H9 (cell line): ENCODE measurements around the gene P4HB. TPM values are rescaled to one million over a fixed set of nuclear protein-coding genes. Genes with fewer than 3 reads are reported as not detected.

Experiments
- DNase-seq: peaks from one replicate; pipeline ENCODE4 v3.0.0-alpha.2; 2017
- H2AFZ ChIP-seq: one replicate; pipeline ENCODE4 v1.6.1; 2013; ENCODE audit warnings: mild to moderate bottlenecking, low read length, control low read depth, moderate library complexity
- H2AK5ac ChIP-seq: 2 replicates; pipeline ENCODE4 v1.6.1; 2013; ENCODE audit warnings: low read length, control low read depth, mixed read lengths; ENCODE audit not compliant: insufficient read length
- H2BK120ac ChIP-seq: one replicate; pipeline ENCODE4 v1.6.1; 2013; ENCODE audit warnings: low read depth, mild to moderate bottlenecking, low read length, control low read depth, inconsistent platforms; ENCODE audit not compliant: poor library complexity, severe bottlenecking
- H2BK12ac ChIP-seq: 2 replicates; pipeline ENCODE4 v1.6.1; 2013; ENCODE audit warnings: low read length, control low read depth, mixed read lengths, low read depth; ENCODE audit not compliant: insufficient read length
- H2BK15ac ChIP-seq: 2 replicates; pipeline ENCODE4 v1.6.1; 2013; ENCODE audit warnings: low read depth, low read length, control low read depth
- H2BK20ac ChIP-seq: one replicate; pipeline ENCODE4 v1.6.1; 2013; ENCODE audit warnings: low read depth, mild to moderate bottlenecking, low read length, control low read depth, inconsistent platforms; ENCODE audit not compliant: poor library complexity, severe bottlenecking
- H2BK5ac ChIP-seq: 2 replicates; pipeline ENCODE4 v1.6.1; 2013; ENCODE audit warnings: low read length, control low read depth, mixed read lengths; ENCODE audit not compliant: insufficient read length
- H3K14ac ChIP-seq: 2 replicates; pipeline ENCODE4 v1.6.1; 2013; ENCODE audit warnings: low read length, control low read depth; ENCODE audit not compliant: insufficient read depth
- H3K18ac ChIP-seq: 2 replicates; pipeline ENCODE4 v1.6.1; 2013; ENCODE audit warnings: low read depth, mild to moderate bottlenecking, mixed read lengths, low read length, control low read depth; ENCODE audit not compliant: insufficient read length
- H3K23ac ChIP-seq: 2 replicates; pipeline ENCODE4 v1.6.1; 2013; ENCODE audit warnings: low read length, control low read depth, mixed read lengths, low read depth; ENCODE audit not compliant: insufficient read length
- H3K23me2 ChIP-seq: 2 replicates; pipeline ENCODE4 v1.6.1; 2013; ENCODE audit warnings: low read depth, mild to moderate bottlenecking, mixed read lengths, low read length, control low read depth; ENCODE audit not compliant: insufficient read length, poor library complexity, severe bottlenecking
- H3K27ac ChIP-seq: 2 replicates; pipeline ENCODE4 v1.5.1; 2013; ENCODE audit warnings: low read length, control low read depth, mixed read lengths, low read depth; ENCODE audit not compliant: insufficient read length
- H3K27me3 ChIP-seq: 2 replicates; pipeline ENCODE4 v1.6.1; 2013; ENCODE audit warnings: low read length, control low read depth, inconsistent platforms; ENCODE audit not compliant: insufficient read depth
- H3K4ac ChIP-seq: 2 replicates; pipeline ENCODE4 v1.6.1; 2013; ENCODE audit warnings: low read depth, mild to moderate bottlenecking, control low read depth, inconsistent platforms, low read length, moderate library complexity
- H3K4me1 ChIP-seq: 2 replicates; pipeline ENCODE4 v1.6.1; 2013; ENCODE audit warnings: low read length, control low read depth, inconsistent platforms; ENCODE audit not compliant: insufficient read depth
- H3K4me2 ChIP-seq: 2 replicates; pipeline ENCODE4 v1.6.1; 2013; ENCODE audit warnings: low read length, control low read depth, mixed read lengths; ENCODE audit not compliant: insufficient read length, insufficient read depth
- H3K56ac ChIP-seq: 2 replicates; pipeline ENCODE4 v1.6.1; 2013; ENCODE audit warnings: low read depth, mild to moderate bottlenecking, mixed read lengths, low read length, control low read depth; ENCODE audit not compliant: insufficient read length
- H3K79me1 ChIP-seq: 2 replicates; pipeline ENCODE4 v1.6.1; 2013; ENCODE audit warnings: low read depth, mild to moderate bottlenecking, moderate library complexity, low read length, control low read depth, inconsistent platforms; ENCODE audit not compliant: insufficient read depth, poor library complexity, severe bottlenecking
- H3K79me2 ChIP-seq: 2 replicates; pipeline ENCODE4 v1.6.1; 2013; ENCODE audit warnings: low read length, control low read depth, inconsistent platforms; ENCODE audit not compliant: insufficient read depth
- H3K9ac ChIP-seq: 2 replicates; pipeline ENCODE4 v1.6.1; 2013; ENCODE audit warnings: low read length, control low read depth, mixed read lengths; ENCODE audit not compliant: insufficient read length; ENCODE audit errors: extremely low read depth
- H3K9me3 ChIP-seq: one replicate; pipeline ENCODE4 v1.6.1; 2013; ENCODE audit warnings: low read depth, low read length, inconsistent platforms; ENCODE audit not compliant: control insufficient read depth
- H3T11ph ChIP-seq: one replicate; pipeline ENCODE4 v1.6.1; 2013; ENCODE audit warnings: mild to moderate bottlenecking, low read length, control low read depth, inconsistent platforms
- H4K20me1 ChIP-seq: one replicate; pipeline ENCODE4 v1.6.1; 2013; ENCODE audit not compliant: control insufficient read depth, insufficient read length, insufficient read depth
- H4K5ac ChIP-seq: 2 replicates; pipeline ENCODE4 v1.6.1; 2013; ENCODE audit warnings: low read depth, mild to moderate bottlenecking, mixed read lengths, low read length, control low read depth; ENCODE audit not compliant: insufficient read length
- H4K8ac ChIP-seq: replicated peaks from 2 replicates; pipeline ENCODE4 v1.6.1; 2013; ENCODE audit warnings: low read length, control low read depth, mixed read lengths, low read depth; ENCODE audit not compliant: insufficient read length
- H4K91ac ChIP-seq: 2 replicates; pipeline ENCODE4 v1.6.1; 2013; ENCODE audit warnings: low read depth, mild to moderate bottlenecking, moderate library complexity, mixed read lengths, low read length, control low read depth; ENCODE audit not compliant: insufficient read length
- H3K27ac Mint-ChIP-seq, 3 experiments: 2 replicates in 2 of 3; 3 replicates in 1 of 3; pipeline ENCODE4 v1.8.0; 2020 to 2021; ENCODE audit warnings: mixed read lengths in 3 of 3, mild to moderate bottlenecking in 1 of 3, moderate library complexity in 1 of 3
- H3K27me3 Mint-ChIP-seq: 2 replicates; pipeline ENCODE4 v1.8.0; 2021; ENCODE audit warnings: low read depth, mild to moderate bottlenecking, moderate library complexity, mixed read lengths
- H3K36me3 Mint-ChIP-seq, 3 experiments: 2 replicates in 2 of 3; 3 replicates in 1 of 3; pipeline ENCODE4 v1.8.0; 2020 to 2021; ENCODE audit warnings: low read depth in 3 of 3, mixed read lengths in 3 of 3; ENCODE audit not compliant: insufficient read depth in 1 of 3
- H3K4me1 Mint-ChIP-seq, 2 experiments: 2 replicates each; pipeline ENCODE4 v1.8.0; 2020; ENCODE audit warnings: mixed read lengths in 2 of 2
- H3K4me3 Mint-ChIP-seq, 2 experiments: 2 replicates in 1 of 2; 3 replicates in 1 of 2; pipeline ENCODE4 v1.8.0; 2020 to 2021; ENCODE audit warnings: mild to moderate bottlenecking in 2 of 2, mixed read lengths in 2 of 2, moderate library complexity in 1 of 2
- H3K9me3 Mint-ChIP-seq, 2 experiments: 2 replicates in 1 of 2; 3 replicates in 1 of 2; pipeline ENCODE4 v1.8.0; 2020; ENCODE audit warnings: mild to moderate bottlenecking in 2 of 2, mixed read lengths in 2 of 2, moderate library complexity in 1 of 2
- WGBS: extraction: QIAGEN DNeasy Blood & Tissue Kit; methylation state at CpG from one replicate; pipeline ENCODE4 v1.1.7; 2013; ENCODE audit warnings: missing lambda C conversion rate, low lambda C conversion rate, mixed read lengths; ENCODE audit not compliant: insufficient read length; ENCODE audit errors: extremely low coverage; 5-methylcytosine and 5-hydroxymethylcytosine counted together
- total RNA-seq: library from RNA; stranded (reverse); gene quantifications from 2 replicates; pipeline ENCODE4 v1.2.1, GENCODE V29; 2021
- TF ChIP-seq, protein P1 (sequence below): fragments of 200-600 bp; sonication (generic); conservative IDR thresholded peaks from 3 replicates; pipeline ENCODE4 v1.8.0; 2021; ENCODE audit warnings: antibody characterized with exemption, mild to moderate bottlenecking

The P4HB gene
- total RNA-seq, 1 experiment from 2014 or later, result 366 TPM

DNA sequence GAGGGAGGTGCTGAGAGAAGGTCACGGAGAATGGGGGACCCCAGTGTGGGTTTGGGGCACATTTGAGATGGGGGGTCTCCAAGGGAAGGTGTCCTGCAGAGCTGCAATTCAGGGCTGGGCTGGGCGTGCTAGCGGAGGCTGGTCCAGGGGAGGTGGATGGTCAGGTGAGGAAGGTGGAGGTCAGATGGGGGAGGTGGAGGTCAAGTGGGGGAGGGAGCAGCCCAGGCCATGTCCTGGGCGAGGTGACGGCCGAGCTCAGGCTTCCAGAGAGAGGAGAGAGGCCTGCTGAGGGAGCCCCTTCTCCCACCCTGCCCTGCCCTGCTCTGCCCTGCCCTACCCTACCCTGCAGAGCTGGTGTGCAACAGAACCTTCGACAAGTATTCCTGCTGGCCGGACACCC is 49.9 kb downstream of the P4HB start:
- H3K36me3 Mint-ChIP-seq, result no peaks in the 10 kb centered on the region
- no peak overlapping the region for H3K4me3 Mint-ChIP-seq
- no peak overlapping the region for H3K27ac ChIP-seq
- H3K4me2 ChIP-seq, result no peak overlapping the region
- no peak for DNase-seq
- no peak overlapping the region for H4K8ac ChIP-seq
- H3K79me2 ChIP-seq, result no peaks in the 10 kb centered on the region
- peaks cover 43% of the 10 kb centered on the region for H3K27me3 Mint-ChIP-seq
- H2BK12ac ChIP-seq, result no peak overlapping the region
- H2BK15ac ChIP-seq, result no peak overlapping the region
- no peaks in the 10 kb centered on the region for H3K4me1 ChIP-seq
- no peaks in the 10 kb centered on the region for H3K79me1 ChIP-seq
- H3K9me3 Mint-ChIP-seq, result no peaks in the 10 kb centered on the region; a peak in 2 of 5 replicates
- no peak overlapping the region for H2BK5ac ChIP-seq
- H3K4ac ChIP-seq, result no peak overlapping the region
- no peak overlapping the region for H2AK5ac ChIP-seq
- H3K18ac ChIP-seq, result no peak overlapping the region
- H3K27ac Mint-ChIP-seq, result no peak overlapping the region; a peak in 1 of 7 replicates
- H3K27me3 ChIP-seq, result peaks cover 3% of the 10 kb centered on the region; the same call in 1 of the 2 replicates
- H3K4me1 Mint-ChIP-seq, result no peaks in the 10 kb centered on the region
- no peak overlapping the region for H4K91ac ChIP-seq
- no peak overlapping the region for H3K56ac ChIP-seq
- no peak overlapping the region for H3T11ph ChIP-seq
- no peak overlapping the region for H2BK20ac ChIP-seq
- no peaks in the 10 kb centered on the region for H3K9me3 ChIP-seq
- no peak overlapping the region for H3K23ac ChIP-seq
- WGBS, result no CpG with 5 or more reads among the region's 8 CpGs
- no peaks in the 10 kb centered on the region for H3K23me2 ChIP-seq
- no peak overlapping the region for H2AFZ ChIP-seq
- H2BK120ac ChIP-seq, result no peak overlapping the region
- no peak overlapping the region for H3K14ac ChIP-seq
- TF ChIP-seq, protein P1, sequence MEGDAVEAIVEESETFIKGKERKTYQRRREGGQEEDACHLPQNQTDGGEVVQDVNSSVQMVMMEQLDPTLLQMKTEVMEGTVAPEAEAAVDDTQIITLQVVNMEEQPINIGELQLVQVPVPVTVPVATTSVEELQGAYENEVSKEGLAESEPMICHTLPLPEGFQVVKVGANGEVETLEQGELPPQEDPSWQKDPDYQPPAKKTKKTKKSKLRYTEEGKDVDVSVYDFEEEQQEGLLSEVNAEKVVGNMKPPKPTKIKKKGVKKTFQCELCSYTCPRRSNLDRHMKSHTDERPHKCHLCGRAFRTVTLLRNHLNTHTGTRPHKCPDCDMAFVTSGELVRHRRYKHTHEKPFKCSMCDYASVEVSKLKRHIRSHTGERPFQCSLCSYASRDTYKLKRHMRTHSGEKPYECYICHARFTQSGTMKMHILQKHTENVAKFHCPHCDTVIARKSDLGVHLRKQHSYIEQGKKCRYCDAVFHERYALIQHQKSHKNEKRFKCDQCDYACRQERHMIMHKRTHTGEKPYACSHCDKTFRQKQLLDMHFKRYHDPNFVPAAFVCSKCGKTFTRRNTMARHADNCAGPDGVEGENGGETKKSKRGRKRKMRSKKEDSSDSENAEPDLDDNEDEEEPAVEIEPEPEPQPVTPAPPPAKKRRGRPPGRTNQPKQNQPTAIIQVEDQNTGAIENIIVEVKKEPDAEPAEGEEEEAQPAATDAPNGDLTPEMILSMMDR, result no peak
- no peak overlapping the region for H4K5ac ChIP-seq
- no peaks in the 10 kb centered on the region for H4K20me1 ChIP-seq
- H3K9ac ChIP-seq, result no peak overlapping the region
